ENCODE measurements around the gene ZNF652. TPM values are rescaled to one million over a fixed set of nuclear protein-coding genes. Genes with fewer than 3 reads are reported as not detected.
"Not testable (repeated sequence)": the region's sequence is repeated elsewhere in the genome, so short reads cannot be mapped to it uniquely, and the experiment has no call there.

Gene ZNF652
- total RNA-seq, 1 donor from 2014 or later, result 35.4 TPM

DNA sequence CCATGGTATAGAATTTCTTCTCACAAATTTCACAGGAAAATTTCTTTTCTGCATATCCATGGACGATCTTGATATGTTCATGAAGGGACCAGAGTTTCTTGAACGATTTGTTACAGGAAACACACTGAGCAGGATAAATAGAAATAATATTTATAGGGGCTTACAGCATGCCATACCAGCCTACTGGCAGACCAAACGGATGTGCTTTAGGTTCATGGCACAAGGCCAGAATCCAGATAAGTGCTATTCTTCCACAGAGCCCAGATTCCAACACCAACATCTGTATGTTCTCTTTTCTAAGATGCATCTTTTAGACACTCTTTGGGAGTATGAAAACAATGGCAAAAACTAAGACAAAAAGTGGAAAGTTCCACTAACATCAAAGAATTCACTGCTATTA is 49.3 kb downstream of the ZNF652 start:
- DNase-seq, result no peak

DNA sequence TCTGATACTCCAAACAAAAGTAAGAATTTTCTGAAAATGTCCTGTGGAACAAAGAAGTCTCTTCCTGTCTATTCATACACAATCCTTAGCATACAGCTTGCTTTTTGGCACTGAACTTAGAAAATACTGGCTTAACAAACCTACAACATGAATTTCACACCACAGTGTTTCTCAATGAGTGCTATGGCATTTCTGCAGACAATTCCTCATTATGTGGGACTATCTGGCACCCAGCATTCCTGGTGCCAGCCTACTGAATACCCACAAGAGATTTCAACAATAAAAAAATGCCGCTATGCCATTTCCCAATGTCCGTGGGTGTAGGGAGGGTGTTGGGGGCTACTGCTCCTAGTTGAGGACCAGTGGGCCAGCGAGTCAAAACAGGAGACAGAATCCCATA is 62.1 kb downstream of the ZNF652 start:
- no peak for DNase-seq

DNA sequence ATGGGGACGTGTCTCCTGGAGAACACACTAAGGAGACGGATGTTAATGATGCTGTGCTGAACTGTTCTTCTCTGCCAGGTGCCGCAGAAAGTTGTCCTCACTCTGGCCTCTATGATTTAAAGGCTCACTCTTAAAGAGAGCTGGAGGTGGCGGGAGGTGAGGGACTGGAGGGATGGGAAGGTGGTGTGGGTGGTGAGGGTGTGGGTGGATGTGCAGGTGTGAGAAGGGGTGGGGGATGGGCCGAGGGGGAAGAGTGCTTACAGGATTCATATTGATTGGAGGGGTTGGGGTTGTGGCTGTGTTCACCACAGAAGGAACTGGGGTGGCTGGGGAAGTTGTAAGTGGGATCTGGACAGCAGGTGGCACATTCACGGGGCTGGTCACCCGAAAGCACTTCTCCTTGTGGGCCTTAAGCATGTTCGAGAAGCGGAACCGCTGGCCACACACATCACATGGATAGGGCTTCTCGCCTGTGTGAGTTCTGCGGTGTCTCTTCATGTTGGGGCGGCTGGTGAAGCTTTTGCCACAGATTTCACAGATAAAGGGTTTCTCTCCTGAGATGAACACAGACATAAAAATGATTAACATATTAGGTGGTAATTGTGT is 63.6 kb downstream of the ZNF652 start:
- DNase-seq, result no peak

DNA sequence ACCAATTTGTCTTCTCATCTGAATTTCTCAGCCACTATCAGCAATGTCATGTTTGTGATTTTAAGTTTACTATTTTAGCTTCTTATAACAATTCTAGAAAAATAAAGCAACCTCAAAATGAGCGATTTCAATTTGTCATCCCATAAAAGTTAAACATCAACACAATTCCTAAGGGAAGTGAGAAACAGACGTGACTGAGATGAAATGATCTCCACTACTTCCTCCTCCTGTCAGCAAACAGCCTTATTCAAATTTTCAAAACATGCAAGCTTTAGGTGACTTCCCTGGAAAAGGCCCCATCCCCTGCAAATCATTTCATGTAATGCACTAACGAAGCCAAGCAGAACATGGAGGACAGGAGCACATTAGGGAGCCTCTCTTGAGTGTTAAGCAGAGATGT is 64.9 kb downstream of the ZNF652 start:
- DNase-seq, result no peak

DNA sequence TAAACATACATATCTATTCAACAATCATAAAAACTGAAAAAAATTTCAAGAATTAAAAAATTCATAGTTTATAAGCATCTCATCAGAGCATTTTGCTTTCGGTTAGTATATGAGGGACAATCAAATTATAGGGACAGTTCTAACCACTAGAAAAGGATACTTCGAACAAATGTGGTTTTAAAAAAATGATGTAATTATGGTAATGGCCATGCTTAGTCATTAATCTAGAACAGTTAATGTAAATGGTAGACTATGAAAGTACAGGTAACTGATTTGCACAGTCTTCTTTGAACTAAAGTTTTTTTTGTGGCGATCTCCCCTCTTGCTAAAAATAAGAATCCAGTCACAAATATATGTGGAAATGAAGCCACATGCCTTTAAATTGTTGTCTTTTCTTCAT is 67.9 kb downstream of the ZNF652 start:
- DNase-seq, result no peak

DNA sequence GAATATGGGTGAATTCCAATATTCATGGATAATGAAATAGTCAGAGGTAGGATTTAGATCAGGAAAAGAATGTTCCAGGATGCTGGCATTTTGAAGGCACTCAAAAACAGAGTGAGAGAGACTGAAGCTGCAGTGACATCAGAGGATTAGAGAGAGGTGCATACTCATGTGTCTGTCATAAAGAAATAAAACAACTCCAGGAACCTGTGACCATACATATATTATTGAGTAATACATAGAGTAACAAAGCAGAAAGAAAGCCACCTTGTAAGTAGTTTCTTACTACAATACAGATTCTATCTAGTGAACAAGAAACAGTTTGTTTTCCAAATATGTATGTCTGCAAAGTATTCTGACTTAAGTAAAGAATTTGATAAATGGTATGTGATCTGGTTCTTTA is 69.1 kb downstream of the ZNF652 start:
- no peak for DNase-seq

DNA sequence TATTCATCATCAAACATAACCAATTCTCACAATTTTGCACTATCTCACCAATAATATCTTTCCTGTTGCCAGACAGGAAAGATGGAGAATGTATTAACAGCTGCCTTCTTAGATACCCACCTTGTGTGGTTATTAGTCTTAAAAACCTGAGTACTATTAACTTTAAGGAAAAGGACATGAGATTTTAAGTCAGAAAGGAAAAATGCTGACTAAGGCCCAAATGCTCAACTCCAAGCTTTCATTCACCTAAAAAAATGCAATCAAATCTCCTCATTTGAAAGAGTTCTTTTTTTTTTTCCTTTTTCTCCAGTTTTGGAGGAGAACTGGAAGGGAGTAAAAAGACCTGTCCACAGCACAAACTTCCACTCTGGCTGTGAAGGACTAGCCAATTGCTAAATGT is 70.1 kb downstream of the ZNF652 start:
- DNase-seq, result no peak

DNA sequence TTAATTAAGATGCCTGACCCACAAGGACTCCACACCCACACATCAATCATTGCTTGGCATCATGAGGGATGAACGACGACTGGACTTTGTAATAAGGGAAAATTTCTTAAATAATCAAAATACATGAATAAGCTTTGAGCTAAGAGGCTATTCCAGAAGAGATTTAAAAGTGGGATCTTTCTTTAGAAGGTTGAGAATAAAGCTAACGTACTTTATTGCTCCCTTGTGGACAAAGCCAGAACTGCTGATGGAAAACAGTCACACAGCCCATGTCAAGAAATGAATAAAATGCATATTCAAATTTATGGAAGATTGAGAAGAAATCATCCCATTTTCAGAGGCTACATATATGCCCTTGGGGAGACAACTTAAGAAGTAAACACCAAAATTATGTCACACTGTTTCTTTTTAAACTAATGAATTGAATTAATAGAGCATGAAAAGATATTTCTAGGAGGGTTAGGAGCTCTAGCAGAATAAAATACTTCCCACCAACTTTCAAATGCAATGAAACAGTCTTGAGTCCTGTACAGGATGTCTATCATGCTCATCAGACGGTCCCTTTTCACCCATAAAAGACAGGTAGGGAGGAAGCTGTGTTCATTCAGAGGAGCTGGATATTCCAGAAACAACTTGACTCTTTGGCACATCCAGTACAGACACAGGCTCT is 71.2 kb downstream of the ZNF652 start:
- DNase-seq, result no peak

DNA sequence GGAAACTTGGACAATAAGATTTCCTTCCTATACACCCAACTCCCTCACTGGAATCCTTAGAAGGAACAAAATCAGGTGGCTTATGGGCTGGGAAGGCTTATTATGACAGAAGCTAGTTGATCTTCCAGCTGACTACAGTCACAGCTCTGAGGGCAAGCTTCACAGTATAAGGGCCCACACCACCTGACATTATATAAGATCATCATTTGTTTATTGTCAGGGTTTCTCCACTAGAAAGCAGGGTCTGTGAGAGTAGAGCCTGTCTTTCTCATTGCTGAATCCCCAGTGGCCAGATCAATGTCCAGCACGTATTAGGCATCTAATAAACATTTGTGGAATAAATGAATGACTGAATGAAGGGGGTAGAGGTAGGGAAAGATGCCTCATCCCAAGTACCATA is 73.7 kb downstream of the ZNF652 start:
- no peak for DNase-seq

DNA sequence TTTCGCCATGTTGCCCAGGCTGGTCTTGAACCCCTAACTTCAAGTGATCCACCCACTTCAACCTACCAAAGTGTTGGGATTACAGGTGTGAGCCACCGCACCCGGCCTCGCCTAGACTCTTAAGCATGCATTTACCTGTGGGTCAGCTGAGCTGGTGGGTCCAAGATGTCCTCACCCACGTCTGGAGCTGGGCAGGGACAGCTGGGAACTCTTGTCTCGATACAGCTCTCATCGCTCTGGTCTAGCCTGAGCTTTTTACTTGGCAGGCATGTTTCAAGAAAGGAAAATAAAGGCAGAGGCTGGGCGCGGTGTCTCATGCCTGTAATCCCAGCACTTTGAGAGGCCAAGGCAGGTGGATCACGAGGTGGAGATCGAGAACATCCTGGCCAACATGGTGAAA is 74.6 kb downstream of the ZNF652 start:
- no peak for DNase-seq

DNA sequence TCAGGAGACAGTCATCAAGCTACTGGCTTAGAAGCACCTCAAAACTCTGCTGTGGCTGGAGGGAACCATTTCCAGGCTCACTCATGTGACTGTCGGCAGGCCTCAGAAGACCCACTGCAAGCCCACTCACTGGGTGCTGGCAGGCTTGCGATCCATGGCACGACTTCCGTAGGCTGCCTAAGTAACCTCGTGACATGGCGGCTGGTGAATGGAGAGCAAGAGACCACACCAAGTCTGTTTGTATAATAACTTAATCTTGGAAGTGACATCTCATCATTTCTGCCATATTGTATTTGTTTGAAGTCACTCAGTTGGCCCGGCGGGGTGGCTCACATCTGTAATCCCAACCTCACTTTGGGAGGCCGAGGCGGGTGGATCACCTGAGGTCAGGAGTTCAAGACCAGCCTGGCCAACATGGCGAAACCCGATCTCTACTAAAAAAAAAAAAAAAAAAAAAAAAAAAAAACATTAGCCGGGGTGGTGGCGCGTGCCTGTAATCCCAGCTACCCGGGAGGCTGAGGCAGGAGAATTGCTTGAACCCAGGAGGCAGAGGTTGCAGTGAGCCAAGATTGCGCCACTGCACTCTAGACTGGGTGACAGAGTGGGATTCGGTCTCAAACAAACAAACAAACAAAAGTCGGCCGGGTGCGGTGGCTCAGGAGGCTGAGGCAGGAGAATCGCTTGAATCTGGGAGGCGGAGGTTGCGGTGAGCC is 75.6 kb downstream of the ZNF652 start:
- DNase-seq, result not testable (repeated sequence)

DNA sequence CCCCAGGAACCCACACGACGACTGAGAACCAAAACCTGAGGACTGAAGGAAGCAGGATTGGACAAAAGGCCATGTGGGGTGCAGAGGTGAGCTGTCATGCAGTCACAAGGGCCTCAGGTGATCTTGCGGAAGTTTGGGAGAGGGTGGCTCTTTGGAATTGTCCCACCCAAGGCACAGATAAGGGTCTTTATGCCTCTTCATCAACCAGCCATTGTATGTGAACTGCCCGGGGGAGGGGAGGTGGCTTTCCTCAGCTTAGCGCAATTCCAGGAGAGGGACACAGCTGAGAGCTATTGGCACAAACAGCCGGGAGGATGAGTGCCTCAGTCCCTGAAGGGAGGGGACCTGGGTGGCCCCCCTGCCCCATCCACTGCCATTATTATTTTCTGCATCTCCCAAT is 76.3 kb downstream of the ZNF652 start:
- DNase-seq, result no peak

DNA sequence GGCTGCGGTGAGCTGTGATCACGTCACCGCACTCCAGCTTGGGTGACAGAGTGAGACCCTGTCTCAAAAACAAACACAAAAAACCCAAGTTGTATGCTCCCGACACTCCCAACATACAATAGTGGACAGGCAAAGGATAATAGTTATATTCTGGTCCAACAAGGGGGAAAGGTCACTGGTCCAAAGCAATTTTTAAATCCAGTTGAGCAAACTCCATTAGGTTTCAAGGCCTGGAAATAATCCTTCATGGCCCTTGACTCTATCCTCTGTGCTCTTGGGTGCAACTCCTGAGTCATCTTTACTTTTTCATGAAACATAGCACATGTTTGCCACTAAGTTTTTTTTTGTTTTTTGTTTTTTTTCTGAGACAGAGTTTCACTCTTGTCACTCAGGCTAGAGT is 81.1 kb downstream of the ZNF652 start:
- DNase-seq, result no peak

DNA sequence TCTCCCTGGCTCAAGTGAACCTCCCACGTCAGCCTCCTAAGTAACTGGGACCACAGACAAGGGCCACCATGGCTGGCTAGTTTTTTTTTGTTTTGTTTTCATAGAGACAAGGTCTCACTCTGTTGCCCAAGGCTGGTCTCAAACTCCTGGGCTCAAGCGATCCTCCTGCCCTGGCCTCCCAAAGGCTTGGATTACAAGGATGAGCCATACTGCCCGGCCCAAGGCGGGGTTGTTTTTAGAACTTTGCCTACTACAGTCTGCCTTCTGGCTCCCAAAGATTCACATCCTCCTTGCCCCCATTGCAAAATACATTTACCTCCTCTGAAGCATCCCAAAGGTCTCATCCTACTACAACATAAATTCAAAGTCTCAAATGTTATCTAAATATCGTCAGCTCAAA is 82.0 kb downstream of the ZNF652 start:
- DNase-seq, result no peak

DNA sequence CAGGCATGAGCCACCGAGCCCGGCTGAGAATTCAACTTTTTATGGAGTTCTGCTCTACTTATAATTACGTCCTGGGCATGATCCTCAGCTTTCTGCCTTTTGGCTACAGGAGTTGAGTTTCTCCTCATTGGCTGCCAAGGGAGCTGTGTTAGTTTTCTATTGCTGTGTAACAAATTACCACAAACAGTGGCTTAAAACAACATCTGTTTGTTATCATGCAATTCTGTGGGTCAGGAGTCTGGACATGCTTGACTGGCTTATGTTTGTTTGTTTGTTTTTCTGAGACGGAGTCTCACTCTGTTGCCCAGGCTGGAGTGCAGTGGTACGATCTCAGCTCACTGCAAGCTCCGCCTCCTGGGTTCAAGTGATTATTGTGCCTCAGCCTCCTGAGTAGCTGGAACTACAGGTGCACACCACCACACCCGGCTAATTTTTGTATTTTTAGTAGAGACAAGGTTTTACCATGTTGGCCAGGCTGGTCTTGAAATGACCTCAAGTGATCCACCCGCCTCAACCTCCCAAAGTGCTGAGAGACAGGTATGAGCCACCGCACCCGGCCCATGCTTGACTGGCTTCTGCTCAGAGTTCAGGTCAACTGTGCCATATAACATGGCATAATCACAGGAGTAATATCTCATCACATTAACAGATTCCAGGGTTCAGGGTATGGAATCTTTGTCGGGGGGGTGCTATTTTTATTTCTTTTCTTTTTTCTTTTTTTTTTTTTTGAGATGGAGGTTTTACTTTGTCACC is 82.6 kb downstream of the ZNF652 start:
- not testable (repeated sequence) for DNase-seq

DNA sequence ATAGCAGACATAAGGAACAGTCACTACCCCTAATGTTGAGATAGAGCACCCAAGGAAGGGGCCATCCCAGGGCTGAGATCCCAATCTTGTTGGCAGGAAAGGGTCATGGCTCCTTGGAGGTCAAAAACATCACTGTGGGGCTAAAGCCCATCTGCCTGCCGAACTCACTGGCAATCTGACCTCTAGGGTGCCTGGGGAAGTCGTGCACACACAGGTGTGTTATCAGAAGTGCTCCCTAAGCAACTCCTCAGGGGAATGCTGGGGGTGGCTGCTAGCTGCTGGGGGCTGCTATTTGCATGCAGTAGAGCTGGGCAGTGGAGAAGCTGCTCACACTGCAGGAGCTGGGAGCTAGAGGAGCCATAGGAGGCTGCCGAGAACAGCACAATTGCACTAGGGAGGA is 84.0 kb downstream of the ZNF652 start:
- no peak for DNase-seq

DNA sequence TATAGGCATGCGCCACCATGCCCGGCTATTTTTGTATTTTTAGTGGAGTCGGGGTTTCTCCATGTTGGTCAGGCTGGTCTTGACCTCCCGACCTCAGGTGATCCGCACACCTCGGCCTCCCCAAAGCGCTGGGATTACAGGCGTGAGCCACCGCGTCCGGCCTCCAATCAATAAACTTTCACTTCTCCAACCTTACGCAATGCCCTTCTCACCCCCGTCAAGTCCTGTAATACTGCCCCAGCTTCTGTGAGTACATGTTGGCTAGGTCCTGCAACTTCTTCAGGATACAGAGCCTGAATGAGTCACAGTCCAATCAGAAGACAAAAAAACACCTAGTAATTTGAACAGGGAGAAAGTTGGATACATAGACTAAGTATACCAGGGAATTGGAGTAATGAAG is 84.4 kb downstream of the ZNF652 start:
- DNase-seq, result no peak

DNA sequence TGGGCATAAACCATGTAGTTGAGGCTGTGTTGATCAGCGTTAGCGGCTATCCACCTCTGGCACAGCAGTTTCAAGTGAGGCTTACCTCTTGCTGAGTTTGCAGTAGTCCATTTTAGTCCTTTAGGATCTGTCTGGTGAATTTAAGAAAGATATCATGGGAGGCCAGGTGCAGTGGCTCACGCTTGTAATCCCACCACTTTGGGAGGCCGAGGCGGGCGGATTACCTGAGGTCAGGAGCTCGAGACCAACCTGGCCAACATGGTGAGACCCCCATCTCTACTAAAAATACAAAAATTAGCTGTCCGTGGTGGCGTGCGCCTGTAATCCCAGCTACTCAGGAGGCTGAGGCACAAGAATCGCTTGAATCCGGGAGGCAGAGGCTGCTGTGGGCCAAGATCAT is 86.1 kb downstream of the ZNF652 start:
- DNase-seq, result not testable (repeated sequence)

DNA sequence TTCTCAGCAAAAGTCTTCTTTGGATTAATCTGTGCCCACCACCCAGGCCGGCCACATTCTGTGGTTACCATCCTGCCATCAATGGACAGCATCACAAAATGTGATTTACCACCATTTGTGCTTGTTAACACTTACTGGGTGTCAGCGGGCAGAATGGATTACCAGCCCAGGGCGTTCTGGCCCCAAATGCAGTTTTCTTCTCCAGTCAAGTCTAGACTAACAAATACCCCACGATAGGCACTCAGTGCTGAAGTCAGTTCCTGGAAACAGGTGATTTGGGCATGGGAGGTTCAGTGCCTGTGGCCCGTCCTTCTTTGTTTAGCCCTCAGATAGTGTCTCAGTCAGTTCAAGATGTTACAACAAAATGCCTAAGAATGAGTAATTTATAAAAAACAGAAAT is 92.7 kb downstream of the ZNF652 start:
- no peak for DNase-seq

DNA sequence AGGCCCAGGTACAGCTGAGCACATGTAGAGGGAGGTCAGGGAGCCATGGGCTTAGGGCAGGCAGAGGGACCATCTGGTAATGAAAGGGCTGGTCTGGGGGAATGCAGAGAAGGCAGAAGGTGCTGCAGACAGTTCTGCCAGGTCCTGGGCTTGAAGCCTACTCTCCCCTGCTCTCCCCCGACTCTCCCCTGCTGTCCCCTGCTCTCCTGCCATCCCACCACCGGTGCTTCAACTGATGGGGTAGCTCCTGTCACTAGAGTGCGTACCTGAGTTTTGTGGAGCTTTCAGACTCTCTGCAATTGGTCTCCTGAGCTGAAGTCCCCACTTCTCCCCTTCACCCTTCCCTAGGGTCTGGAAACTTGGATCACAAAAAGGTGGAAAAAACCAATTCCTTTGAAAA is 94.1 kb downstream of the ZNF652 start:
- DNase-seq, result no peak

DNA sequence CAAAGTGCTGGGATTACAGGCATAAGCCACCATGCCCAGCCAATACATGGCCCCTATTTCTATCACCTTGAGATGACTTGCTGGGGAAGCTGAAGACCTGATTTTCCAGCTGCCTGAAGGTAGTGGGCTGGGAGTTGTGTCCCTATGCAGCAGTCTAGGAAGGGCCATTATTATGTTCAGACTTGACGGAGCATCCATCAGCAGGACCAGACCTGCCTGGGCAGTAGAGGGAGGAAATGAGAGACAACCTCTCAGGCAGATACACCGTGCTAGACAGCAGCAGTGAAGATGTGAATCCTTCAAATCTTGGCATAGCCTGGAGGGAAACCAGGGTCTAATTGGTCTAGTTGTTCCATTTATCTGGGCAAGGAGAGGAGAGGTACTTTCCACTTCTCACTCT is 95.8 kb downstream of the ZNF652 start:
- DNase-seq, result no peak

DNA sequence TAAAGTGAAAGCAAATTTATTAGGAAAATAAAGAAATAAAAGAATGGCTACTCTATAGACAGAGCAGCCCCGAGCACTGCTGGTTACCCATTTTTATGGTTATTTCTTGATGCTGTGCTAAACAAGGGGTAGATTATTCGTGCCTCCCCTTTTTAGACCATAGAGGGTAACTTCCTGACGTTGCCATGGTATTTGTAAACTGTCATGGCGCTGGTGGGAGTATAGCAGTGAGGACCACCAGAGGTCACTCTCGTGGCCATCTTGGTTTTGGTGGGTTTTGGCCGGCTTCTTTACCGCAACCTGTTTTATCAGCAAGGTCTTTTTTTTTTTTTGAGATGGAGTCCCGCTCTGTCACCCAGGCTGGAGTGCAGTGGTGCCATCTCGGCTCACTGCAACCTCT is 100.5 kb downstream of the ZNF652 start:
- not testable (repeated sequence) for DNase-seq

DNA sequence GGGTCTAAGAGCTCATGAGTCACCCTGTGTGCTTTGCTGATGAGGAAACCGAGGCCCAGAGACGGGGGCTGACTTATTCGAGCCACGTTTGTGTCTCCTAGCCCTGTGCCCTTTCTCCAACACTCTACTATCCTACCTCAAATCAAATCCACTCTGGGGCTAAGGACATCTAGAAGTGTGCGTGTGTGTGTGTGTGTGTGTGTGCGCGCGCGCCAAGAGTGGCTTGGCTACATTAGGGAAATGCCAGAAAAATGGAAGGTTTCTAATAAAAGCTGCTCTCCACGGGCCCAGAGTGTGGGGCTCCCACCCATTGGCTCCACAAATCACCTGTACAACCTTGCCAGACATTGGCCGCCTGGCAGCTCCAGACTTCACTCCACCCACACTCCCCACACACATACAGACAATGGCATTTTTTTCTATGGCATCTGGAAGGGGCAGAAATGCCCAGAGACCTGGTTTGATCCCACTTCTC is 101.2 kb downstream of the ZNF652 start:
- no peak for DNase-seq
